Upper lobe of left lung (tissue), 6 donors: Measurements from ENCODE around the gene KIF1C. TPM values are rescaled to one million over a fixed set of nuclear protein-coding genes. Genes with fewer than 3 reads are reported as not detected.

ENCODE experiments used
- ATAC-seq, 2 donors: fragments of 200-7000 bp; cut with Tn5 transposase; one replicate each; pipeline ENCODE4 v1.9.1; 2022; ENCODE audit warnings: mild to moderate bottlenecking in 2 of 2, moderate library complexity in 2 of 2; ENCODE audit not compliant: low FRiP score in 2 of 2
- DNase-seq, 2 donors: peaks; one replicate each; pipeline ENCODE4 v3.0.0-alpha.2; 2019 to 2020
- H3K27ac ChIP-seq, 4 donors: fragments of 200-600 bp; sonication (generic); one replicate each; pipeline ENCODE4 v1.5.1; 2016 to 2019
- H3K27me3 ChIP-seq, 4 donors: fragments of 200-600 bp; sonication (generic); one replicate each; pipeline ENCODE4 v1.5.1; 2017 to 2019
- H3K36me3 ChIP-seq, 4 donors: fragments of 200-600 bp; sonication (generic); one replicate each; pipeline ENCODE4 v1.5.1; 2016 to 2019
- H3K4me1 ChIP-seq, 4 donors: fragments of 200-600 bp; sonication (generic); one replicate each; pipeline ENCODE4 v1.5.1; 2018 to 2019
- H3K4me3 ChIP-seq, 4 donors: fragments of 200-600 bp; sonication (generic); one replicate each; pipeline ENCODE4 v1.5.1; 2017 to 2019; ENCODE audit warnings: mild to moderate bottlenecking in 2 of 4, moderate library complexity in 1 of 4
- H3K9me3 ChIP-seq, 4 donors: fragments of 200-600 bp; sonication (generic); one replicate each; pipeline ENCODE4 v1.5.1; 2018 to 2019
- CTCF ChIP-seq, 6 experiments: fragments of 450-650 bp in 4 of 6; fragments of 200-600 bp in 2 of 6; sonication (generic) in 2 of 6; IDR thresholded peaks; one replicate each; pipeline ENCODE4 v1.5.1; 2016 to 2019; ENCODE audit warnings: antibody characterized with exemption in 6 of 6
- EP300 ChIP-seq, 4 donors: sonication (generic); formaldehyde crosslinking; IDR thresholded peaks; one replicate each; pipeline ENCODE4 v1.5.1; 2017; ENCODE audit warnings: antibody characterized with exemption in 4 of 4, control low read depth in 2 of 4
- POLR2A ChIP-seq, 4 donors: fragments of 450-650 bp; IDR thresholded peaks; one replicate each; pipeline ENCODE4 v1.5.1; 2016 to 2017; ENCODE audit warnings: antibody characterized with exemption in 4 of 4, mild to moderate bottlenecking in 2 of 4
- POLR2AphosphoS5 ChIP-seq, 2 donors: sonication (generic); formaldehyde crosslinking; IDR thresholded peaks; one replicate each; pipeline ENCODE4 v1.5.1; 2017; ENCODE audit warnings: antibody characterized with exemption in 2 of 2
- WGBS, 2 donors: methylation state at CpG; one replicate each; pipeline ENCODE4 v1.1.5; 2017 to 2018; 5-methylcytosine and 5-hydroxymethylcytosine counted together
- total RNA-seq, 6 donors: library from RNA; depleted of rRNA in 4 of 6; stranded (reverse); fragments of >200 nt in 4 of 6; gene quantifications; one replicate each; pipeline versions ENCODE4 v1.1.0 to v1.2.1, GENCODE V29; 2016 to 2021
- donor health status: DM: no; HTN: no; CAD: no; lungs with moderate emphysema.
- donor health status: DM: no; HTN: yes; CAD: no; lungs with severe emphysema.

The KIF1C gene
- total RNA-seq, 6 donors from 2014 or later, result 130 to 270 (median 206) TPM

GRCh38 chr17:5019475-5019956 lies 21.8 kb downstream of the KIF1C start:
- H3K4me1 ChIP-seq, result peaks cover 0 to 9% (median 3%) of the 10 kb centered on the region in 4 donors
- DNase-seq (no peak), ATAC-seq (no peak)
- no peak overlapping the region for H3K4me3 ChIP-seq
- peaks cover 36 to 94% (median 82%) of the 10 kb centered on the region in 4 donors for H3K36me3 ChIP-seq
- TF ChIP-seq EP300 (IDR thresholded peaks at IDR 0.05) (no peak), CTCF (IDR thresholded peaks at IDR 0.05) (no peak)
- no peak overlapping the region for H3K27ac ChIP-seq
- H3K27me3 ChIP-seq, result no peaks in the 10 kb centered on the region
- 42 to 71% methylated on average over 1 of the region's 1 CpG for WGBS, 2 donors
- H3K9me3 ChIP-seq, result no peaks in the 10 kb centered on the region

DNA sequence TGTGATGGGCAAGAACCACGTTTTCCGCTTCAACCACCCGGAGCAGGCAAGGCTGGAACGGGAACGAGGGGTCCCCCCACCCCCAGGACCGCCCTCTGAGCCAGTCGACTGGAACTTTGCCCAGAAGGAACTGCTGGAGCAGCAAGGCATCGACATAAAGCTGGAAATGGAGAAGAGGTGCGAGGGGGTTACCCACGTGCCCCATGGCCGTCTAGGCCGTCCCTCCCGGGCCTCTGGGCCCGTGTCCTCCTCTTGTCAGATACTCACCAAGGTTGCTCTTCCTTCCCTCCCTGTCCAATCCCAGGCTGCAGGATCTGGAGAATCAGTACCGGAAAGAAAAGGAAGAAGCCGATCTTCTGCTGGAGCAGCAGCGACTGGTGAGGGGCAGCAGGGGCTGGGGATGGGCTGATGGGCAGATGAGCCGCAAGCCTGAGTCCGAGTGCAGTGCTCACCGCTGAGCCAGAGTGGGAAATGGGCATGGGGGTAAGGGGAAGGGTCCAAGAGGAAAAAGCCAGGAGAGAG lies 22.8 kb downstream of the KIF1C start:
- TF ChIP-seq CTCF (IDR thresholded peaks at IDR 0.05) (no peak), EP300 (IDR thresholded peaks at IDR 0.05) (no peak), POLR2AphosphoS5 (IDR thresholded peaks at IDR 0.05) (no peak), POLR2A (IDR thresholded peaks at IDR 0.05) (no peak)
- Histone ChIP-seq H3K4me1 (peaks cover 0 to 18% (median 5%) of the 10 kb centered on the region in 4 donors), H3K36me3 (peaks cover 31 to 84% (median 73%) of the 10 kb centered on the region in 4 donors), H3K4me3 (no peak overlapping the region), H3K9me3 (no peaks in the 10 kb centered on the region), H3K27ac (no peak overlapping the region), H3K27me3 (no peaks in the 10 kb centered on the region)
- 87 to 88% methylated on average over 19 to 20 of the region's 20 CpGs for WGBS, 2 donors
- ATAC-seq, result no peak
- DNase-seq, result peak in 1 of 2 donors; percentile 63

DNA sequence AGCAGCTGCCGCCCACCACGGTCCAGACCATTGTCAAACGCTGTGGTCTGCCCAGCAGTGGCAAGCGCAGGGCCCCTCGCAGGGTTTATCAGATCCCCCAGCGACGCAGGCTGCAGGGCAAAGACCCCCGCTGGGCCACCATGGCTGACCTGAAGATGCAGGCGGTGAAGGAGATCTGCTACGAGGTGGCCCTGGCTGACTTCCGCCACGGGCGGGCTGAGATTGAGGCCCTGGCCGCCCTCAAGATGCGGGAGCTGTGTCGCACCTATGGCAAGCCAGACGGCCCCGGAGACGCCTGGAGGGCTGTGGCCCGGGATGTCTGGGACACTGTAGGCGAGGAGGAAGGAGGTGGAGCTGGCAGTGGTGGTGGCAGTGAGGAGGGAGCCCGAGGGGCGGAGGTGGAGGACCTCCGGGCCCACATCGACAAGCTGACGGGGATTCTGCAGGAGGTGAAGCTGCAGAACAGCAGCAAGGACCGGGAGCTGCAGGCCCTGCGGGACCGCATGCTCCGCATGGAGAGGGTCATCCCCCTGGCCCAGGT lies 24.5 kb downstream of the KIF1C start:
- TF ChIP-seq EP300 (IDR thresholded peaks at IDR 0.05), result no peak
- no peak for TF ChIP-seq CTCF (IDR thresholded peaks at IDR 0.05)
- no peak for TF ChIP-seq POLR2AphosphoS5 (IDR thresholded peaks at IDR 0.05)
- no peak for TF ChIP-seq POLR2A (IDR thresholded peaks at IDR 0.05)
- 96 to 97% methylated on average over 22 to 27 of the region's 30 CpGs for WGBS, 2 donors
- H3K36me3 ChIP-seq, result peaks cover 30 to 69% (median 60%) of the 10 kb centered on the region in 4 donors
- H3K27me3 ChIP-seq, result no peaks in the 10 kb centered on the region
- no peak for ATAC-seq
- H3K4me3 ChIP-seq, result no peak overlapping the region
- H3K27ac ChIP-seq, result no peak overlapping the region
- DNase-seq, result peak in 1 of 2 donors; percentile 72
- no peaks in the 10 kb centered on the region for H3K9me3 ChIP-seq
- peaks cover 0 to 21% (median 10%) of the 10 kb centered on the region in 4 donors for H3K4me1 ChIP-seq

- Histone ChIP-seq H3K27me3 (no peaks in the 10 kb centered on the region), H3K36me3 (peaks cover 24 to 54% (median 51%) of the 10 kb centered on the region in 4 donors), H3K27ac (peak overlapping the region; percentile 34 to 62 (median 50)), H3K9me3 (no peaks in the 10 kb centered on the region), H3K4me3 (no peak overlapping the region), H3K4me1 (peaks cover 0 to 21% (median 10%) of the 10 kb centered on the region in 4 donors)
- TF ChIP-seq POLR2A (IDR thresholded peaks at IDR 0.05) (no peak), POLR2AphosphoS5 (IDR thresholded peaks at IDR 0.05) (no peak), CTCF (IDR thresholded peaks at IDR 0.05) (no peak), EP300 (IDR thresholded peaks at IDR 0.05) (no peak)
- 87 to 91% methylated on average over 20 to 27 of the region's 29 CpGs for WGBS, 2 donors
- peak in 1 of 2 donors; percentile 11 for ATAC-seq
- peak in 1 of 2 donors; percentile 66 for DNase-seq
Observed at GRCh38 chr17:5023588-5024147, 25.9 kb downstream of the KIF1C start.
